Activated CD8-positive, alpha-beta memory T cell treated with anti-CD3 and anti-CD28 coated beads for 24 hours (primary cell): ENCODE measurements around the gene NME1.

Source experiments
- DNase-seq: peaks from one replicate; pipeline ENCODE4 v3.0.0-alpha.2; 2020

Gene NME1

GRCh38 chr17:51197754-51198153 lies 44.4 kb downstream of the NME1 start:
- no peak for DNase-seq

GRCh38 chr17:51200295-51200694 lies 46.9 kb downstream of the NME1 start:
- no peak for DNase-seq

GRCh38 chr17:51200846-51201245 lies 47.5 kb downstream of the NME1 start:
- DNase-seq: no peak

GRCh38 chr17:51203838-51204237 lies 50.5 kb downstream of the NME1 start:
- no peak for DNase-seq
